ENCODE results near the gene B4GALT6. TPM values are rescaled to one million over a fixed set of nuclear protein-coding genes. Genes with fewer than 3 reads are reported as not detected.
A peak's percentile ranks its signal among the peaks of the same experiment; 100 is the strongest.

Gene B4GALT6
- total RNA-seq, 1 experiment from 2014 or later, result 16.1 TPM

DNA sequence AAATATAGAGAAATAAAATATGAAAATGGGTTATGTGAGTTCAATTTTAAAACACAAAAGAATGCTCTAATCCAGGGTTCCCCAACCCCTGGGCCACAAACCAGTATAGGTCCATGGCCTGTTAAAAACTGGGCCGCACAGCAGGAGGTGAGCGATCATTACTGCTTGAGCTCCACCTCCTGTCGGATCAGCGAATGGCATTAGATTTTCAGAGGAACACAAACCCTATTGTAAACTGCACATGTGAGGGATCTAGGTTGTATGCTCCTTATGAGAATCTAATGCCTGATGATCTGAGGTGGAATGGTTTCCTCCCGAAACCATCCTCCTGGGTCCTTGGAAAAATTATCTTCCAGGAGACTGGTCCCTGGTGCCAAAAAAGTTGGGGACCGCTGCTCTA lies 58.0 kb downstream of the B4GALT6 start:
- H3K36me3 ChIP-seq (ENCODE audit: control insufficient read depth in 1 of 2, insufficient read depth in 2 of 2, low read length in 2 of 2), result no peaks in the 10 kb centered on the region
- H3K9me2 ChIP-seq (ENCODE audit: insufficient read depth), result no peaks in the 10 kb centered on the region
- RAD21 ChIA-PET (ENCODE audit: low non-redundant PET in 1 of 2, low total read pairs in 2 of 2, uncharacterized antibody in 2 of 2, unreplicated experiment in 2 of 2), result no interaction called here
- no peak overlapping the region for H3K4me3 ChIP-seq (replicated peaks in 1 of 2; ENCODE audit: low read depth in 1 of 2, low read length in 2 of 2)
- no peaks in the 10 kb centered on the region for H3K27me3 ChIP-seq (ENCODE audit: insufficient read depth, low read length)
- DNase-seq (ENCODE audit: low read depth, low spot score), result no peak
- BruUV-seq (replicated peaks), result no TSS peak
- TF ChIP-seq CTCF (IDR thresholded peaks at IDR 0.05 in 2 of 3, conservative IDR thresholded peaks at IDR 0.05 in 1 of 3; ENCODE audit: borderline replicate concordance in 1 of 3, insufficient read depth in 1 of 3, low read depth in 2 of 3, low read length in 2 of 3) (0 out of 6 replicates have a peak, but pooled peaks of 1 of the 3 experiments have one; percentile 5), TCF7L2 (IDR thresholded peaks at IDR 0.05; ENCODE audit: borderline replicate concordance, extremely low read depth, insufficient read depth, insufficient read length) (no peak)
- intact Hi-C loops (cut with micrococcal nuclease), result no loop called here
- H3K79me2 ChIP-seq (ENCODE audit: insufficient read depth, low read length), result no peaks in the 10 kb centered on the region
- no peaks in the 10 kb centered on the region for H4K20me1 ChIP-seq (ENCODE audit: insufficient read depth)
- H3K4me1 ChIP-seq (ENCODE audit: control insufficient read depth in 1 of 2, insufficient read depth in 2 of 2, low read length in 2 of 2), result no peaks in the 10 kb centered on the region
- no peak overlapping the region for H3K4me2 ChIP-seq (ENCODE audit: low read length)
- no peak overlapping the region for H3K9ac ChIP-seq (ENCODE audit: low read length)
- CTCF ChIA-PET, result no interaction called here
- H3K27ac ChIP-seq (ENCODE audit: low read depth, low read length), result no peak overlapping the region
- ATAC-seq, result no peak
- H3K9me3 ChIP-seq (ENCODE audit: control insufficient read depth in 1 of 2, insufficient read depth in 1 of 2, low read depth in 1 of 2, low read length in 2 of 2), result no peaks in the 10 kb centered on the region
- POLR2A ChIA-PET, result no interaction called here
- H2AFZ ChIP-seq (ENCODE audit: low read depth, low read length, poor library complexity, severe bottlenecking), result no peak overlapping the region

GRCh38 chr18:31624892-31625640 lies 59.3 kb downstream of the B4GALT6 start:
- TF ChIP-seq SRF (IDR thresholded peaks at IDR 0.05; ENCODE audit: low read depth), result no peak
- no peak for TF ChIP-seq RAD21 (IDR thresholded peaks at IDR 0.05; ENCODE audit: low read depth)
- no peak for TF ChIP-seq MAX (IDR thresholded peaks at IDR 0.05)
- no peak for TF ChIP-seq CEBPB (IDR thresholded peaks at IDR 0.05; ENCODE audit: low read depth)
- no peak for TF ChIP-seq TCF7L2 (IDR thresholded peaks at IDR 0.05; ENCODE audit: borderline replicate concordance, extremely low read depth, insufficient read depth, insufficient read length)
- TF ChIP-seq YY1 (IDR thresholded peaks at IDR 0.05; ENCODE audit: extremely low read depth, insufficient replicate concordance, low read depth, low read length), result no peak
- no peak for TF ChIP-seq POLR2A (IDR thresholded peaks at IDR 0.05; ENCODE audit: borderline replicate concordance, extremely low read depth, insufficient read depth, insufficient read length)
- no peak for TF ChIP-seq SP1 (IDR thresholded peaks at IDR 0.05; ENCODE audit: low read depth)
- TF ChIP-seq, protein P1, sequence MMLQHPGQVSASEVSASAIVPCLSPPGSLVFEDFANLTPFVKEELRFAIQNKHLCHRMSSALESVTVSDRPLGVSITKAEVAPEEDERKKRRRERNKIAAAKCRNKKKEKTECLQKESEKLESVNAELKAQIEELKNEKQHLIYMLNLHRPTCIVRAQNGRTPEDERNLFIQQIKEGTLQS (IDR thresholded peaks at IDR 0.05), result no peak
- TF ChIP-seq EGR1 (IDR thresholded peaks at IDR 0.05; ENCODE audit: low read depth), result no peak
- TF ChIP-seq SIN3A (IDR thresholded peaks at IDR 0.05; ENCODE audit: low read depth), result no peak
- Histone ChIP-seq H3K27me3 (ENCODE audit: insufficient read depth, low read length) (no peaks in the 10 kb centered on the region), H3K9ac (ENCODE audit: low read length) (no peak overlapping the region), H2AFZ (ENCODE audit: low read depth, low read length, poor library complexity, severe bottlenecking) (no peak overlapping the region), H3K4me1 (ENCODE audit: control insufficient read depth in 1 of 2, insufficient read depth in 2 of 2, low read length in 2 of 2) (no peaks in the 10 kb centered on the region), H3K36me3 (ENCODE audit: control insufficient read depth in 1 of 2, insufficient read depth in 2 of 2, low read length in 2 of 2) (no peaks in the 10 kb centered on the region), H3K4me3 (replicated peaks in 1 of 2; ENCODE audit: low read depth in 1 of 2, low read length in 2 of 2) (no peak overlapping the region), H3K27ac (ENCODE audit: low read depth, low read length) (no peak overlapping the region), H3K9me2 (ENCODE audit: insufficient read depth) (no peaks in the 10 kb centered on the region), H3K79me2 (ENCODE audit: insufficient read depth, low read length) (no peaks in the 10 kb centered on the region), H3K4me2 (ENCODE audit: low read length) (no peak overlapping the region), H3K9me3 (ENCODE audit: control insufficient read depth in 1 of 2, insufficient read depth in 1 of 2, low read depth in 1 of 2, low read length in 2 of 2) (no peaks in the 10 kb centered on the region), H4K20me1 (ENCODE audit: insufficient read depth) (no peaks in the 10 kb centered on the region)
- no peak for DNase-seq (ENCODE audit: low read depth, low spot score)
- CTCF ChIA-PET, result no interaction called here
- intact Hi-C loops (cut with micrococcal nuclease), result no loop called here
- ATAC-seq, result no peak
- no TSS peak for BruUV-seq (replicated peaks)
- RAD21 ChIA-PET (ENCODE audit: low non-redundant PET in 1 of 2, low total read pairs in 2 of 2, uncharacterized antibody in 2 of 2, unreplicated experiment in 2 of 2), result no interaction called here
- POLR2A ChIA-PET, result no interaction called here
